COLO668 (cell line): Measurements from ENCODE around the gene HIC2.
"Not testable (repeated sequence)": the region's sequence is repeated elsewhere in the genome, so short reads cannot be mapped to it uniquely, and the experiment has no call there.

Experiments used
- DNase-seq: peaks from one replicate; lab custom pipeline; 2025; ENCODE audit not compliant: unreplicated experiment; lab: John Stamatoyannopoulos, UW

HIC2 gene, protein sequence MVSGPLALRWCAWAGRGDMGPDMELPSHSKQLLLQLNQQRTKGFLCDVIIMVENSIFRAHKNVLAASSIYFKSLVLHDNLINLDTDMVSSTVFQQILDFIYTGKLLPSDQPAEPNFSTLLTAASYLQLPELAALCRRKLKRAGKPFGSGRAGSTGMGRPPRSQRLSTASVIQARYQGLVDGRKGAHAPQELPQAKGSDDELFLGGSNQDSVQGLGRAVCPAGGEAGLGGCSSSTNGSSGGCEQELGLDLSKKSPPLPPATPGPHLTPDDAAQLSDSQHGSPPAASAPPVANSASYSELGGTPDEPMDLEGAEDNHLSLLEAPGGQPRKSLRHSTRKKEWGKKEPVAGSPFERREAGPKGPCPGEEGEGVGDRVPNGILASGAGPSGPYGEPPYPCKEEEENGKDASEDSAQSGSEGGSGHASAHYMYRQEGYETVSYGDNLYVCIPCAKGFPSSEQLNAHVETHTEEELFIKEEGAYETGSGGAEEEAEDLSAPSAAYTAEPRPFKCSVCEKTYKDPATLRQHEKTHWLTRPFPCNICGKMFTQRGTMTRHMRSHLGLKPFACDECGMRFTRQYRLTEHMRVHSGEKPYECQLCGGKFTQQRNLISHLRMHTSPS

GRCh38 chr22:21417227-21417746 is at the start of gene HIC2:
TSS of gene HIC2 (plus strand) at chr22:21417371. CDS start at chr22:21442832, 25,461 bp downstream.
- DNase-seq = not testable (repeated sequence)

DNA sequence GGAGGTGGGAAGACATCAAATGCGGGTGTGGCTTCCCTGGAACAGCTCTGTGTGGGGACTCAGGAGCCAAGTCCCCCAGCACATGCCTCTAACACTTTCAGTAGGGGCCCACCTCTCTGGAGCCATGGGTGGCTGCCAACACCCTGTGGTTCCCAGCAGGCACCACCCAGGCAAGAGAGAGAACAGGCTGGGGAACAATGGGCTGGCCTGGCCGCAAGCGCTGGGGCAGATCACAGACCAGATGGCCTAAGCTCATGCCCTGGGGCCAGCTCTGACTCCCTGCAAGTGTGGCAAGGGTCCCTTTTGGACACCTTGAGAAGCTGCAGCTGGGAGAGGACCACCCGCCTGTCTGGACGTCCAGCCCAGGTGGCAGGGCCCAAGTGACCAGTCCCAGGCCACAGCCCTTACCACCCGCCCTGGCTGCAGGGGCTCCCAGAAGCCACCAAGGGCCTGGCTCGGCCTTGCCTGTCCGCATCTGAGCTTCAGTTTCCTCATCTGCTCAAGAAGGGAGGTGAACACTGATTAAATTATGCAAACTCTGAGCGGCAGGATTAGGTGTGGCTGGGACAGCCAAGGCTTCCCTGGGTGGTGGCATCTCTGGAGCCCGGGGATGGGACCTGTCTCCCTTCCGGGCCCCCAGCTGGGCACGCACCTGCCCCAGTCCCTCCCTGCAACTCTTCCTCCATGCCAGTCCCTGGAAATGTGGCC is 48.4 kb upstream of the HIC2 start:
- not testable (repeated sequence) for DNase-seq

DNA sequence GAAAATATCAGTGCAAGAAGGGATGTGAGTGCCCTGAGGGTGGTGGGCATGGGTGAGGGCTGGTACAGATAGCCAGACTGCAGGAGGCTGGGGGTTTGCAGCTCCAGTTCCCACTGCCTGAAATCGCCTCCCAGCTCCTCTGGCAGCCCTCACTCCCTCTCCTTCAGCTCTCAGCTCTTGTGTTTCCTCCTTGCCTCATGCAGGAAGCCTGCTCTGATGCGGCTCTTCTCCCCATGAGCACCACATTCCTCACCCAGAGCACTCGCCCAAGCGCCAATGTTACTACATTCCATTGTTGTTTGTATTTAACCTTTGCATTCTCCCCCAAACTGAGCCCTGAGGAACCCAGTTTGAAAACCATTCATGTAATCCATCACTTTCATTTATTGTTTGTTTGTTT is 41.3 kb upstream of the HIC2 start:
- not testable (repeated sequence) for DNase-seq

- not testable (repeated sequence) for DNase-seq
Observed at GRCh38 chr22:21383701-21384467, 33.3 kb upstream of the HIC2 start, which contains the start of gene RIMBP3B. TSS of gene RIMBP3B (plus strand) at chr22:21383751. CDS start at chr22:21383859, 108 bp downstream.

GRCh38 chr22:21384468-21385357 is 32.5 kb upstream of the HIC2 start:
- not testable (repeated sequence) for DNase-seq

- not testable (repeated sequence) for DNase-seq
Observed at GRCh38 chr22:21389480-21389879, 27.7 kb upstream of the HIC2 start.

GRCh38 chr22:21390013-21390412 is 27.2 kb upstream of the HIC2 start:
- not testable (repeated sequence) for DNase-seq

- DNase-seq = not testable (repeated sequence)
Observed at GRCh38 chr22:21394613-21395012, 22.6 kb upstream of the HIC2 start.

- DNase-seq = not testable (repeated sequence)
Observed at GRCh38 chr22:21401197-21401969, 15.8 kb upstream of the HIC2 start.

GRCh38 chr22:21402763-21403314 is 14.3 kb upstream of the HIC2 start:
- DNase-seq = not testable (repeated sequence)

- DNase-seq = not testable (repeated sequence)
Observed at GRCh38 chr22:21407139-21407538, 10.0 kb upstream of the HIC2 start.

DNA sequence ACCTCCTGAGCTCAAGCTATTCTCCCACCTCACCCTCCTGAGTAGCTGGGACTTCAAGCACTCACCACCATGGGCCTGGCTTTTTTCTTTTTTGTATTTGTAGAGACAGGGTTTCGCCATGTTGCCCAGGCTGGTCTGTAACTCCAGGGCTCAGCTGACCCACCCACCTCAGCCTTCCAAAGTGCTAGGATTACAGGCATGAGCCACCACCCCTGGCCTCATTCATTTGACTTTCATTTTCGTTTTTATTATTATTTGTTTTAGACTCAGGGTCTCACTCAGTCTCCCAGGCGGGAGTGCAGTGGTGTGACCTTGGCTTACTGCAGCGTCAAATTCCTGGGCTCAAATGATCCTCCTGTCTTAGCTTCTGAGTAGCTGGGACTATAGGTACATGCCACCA is 9.4 kb upstream of the HIC2 start:
- DNase-seq = not testable (repeated sequence)

GRCh38 chr22:21416375-21416774 is 796 bp upstream of the HIC2 start:
- not testable (repeated sequence) for DNase-seq

DNA sequence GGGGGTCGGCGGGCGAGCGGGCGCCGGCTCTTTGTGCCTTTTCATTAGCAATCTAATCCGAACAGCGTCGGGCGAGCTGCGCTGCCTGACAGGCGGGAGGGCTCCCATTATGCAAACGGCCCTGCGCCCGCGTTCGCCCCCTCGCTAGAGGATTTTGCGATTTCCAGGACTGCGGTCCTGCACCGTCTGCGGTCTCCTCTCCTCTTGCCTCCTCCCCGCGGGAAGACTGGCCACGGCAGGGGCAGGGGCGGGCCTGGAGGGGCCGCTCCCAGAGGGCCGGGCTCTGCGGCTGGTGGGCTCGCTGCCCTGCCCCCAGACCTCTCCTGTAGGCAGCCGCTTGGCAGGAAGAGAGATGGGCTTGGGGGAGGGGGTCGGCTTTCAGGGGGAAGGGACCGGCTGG is 682 bp downstream of the HIC2 start:
- DNase-seq = not testable (repeated sequence)

DNA sequence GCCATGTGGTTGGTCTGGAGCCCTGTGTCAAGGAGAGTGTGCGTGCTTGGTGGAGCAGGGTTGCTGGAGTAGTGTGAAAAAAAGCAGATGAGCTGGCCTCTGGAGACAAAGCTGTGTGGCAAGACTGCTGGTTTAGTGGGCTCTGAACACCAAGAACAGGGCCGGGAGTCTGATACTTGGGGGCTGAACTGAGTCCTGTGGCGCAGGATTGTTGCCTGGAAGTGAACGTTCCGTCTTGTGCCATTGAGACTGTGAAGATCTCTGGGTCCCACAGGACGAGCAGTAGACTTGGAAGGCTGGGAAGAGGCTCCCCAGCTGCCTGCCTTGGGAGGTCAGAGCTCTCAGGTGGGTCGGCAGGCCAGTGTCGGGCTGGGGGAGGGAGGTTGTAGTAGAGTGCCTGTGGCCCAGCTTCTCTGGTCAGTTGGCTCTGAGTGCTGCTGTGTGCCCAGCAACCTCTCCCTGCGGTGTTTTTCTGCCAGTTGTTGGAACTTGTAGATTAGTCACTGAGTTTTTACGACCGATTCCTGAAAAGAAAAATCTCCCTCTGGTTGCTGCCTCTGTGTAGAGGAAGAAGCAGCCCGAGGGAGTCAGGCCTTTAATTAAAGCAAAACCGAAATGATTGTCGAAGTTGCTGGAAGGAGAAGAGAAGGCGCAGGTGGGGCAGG is 1.9 kb downstream of the HIC2 start:
- not testable (repeated sequence) for DNase-seq

- not testable (repeated sequence) for DNase-seq
Observed at GRCh38 chr22:21420180-21420763, 3.1 kb downstream of the HIC2 start.

GRCh38 chr22:21424084-21424709 is 7.0 kb downstream of the HIC2 start:
- DNase-seq = not testable (repeated sequence)
